ENCODE results near the gene C1orf232. TPM values are rescaled to one million over a fixed set of nuclear protein-coding genes. Genes with fewer than 3 reads are reported as not detected.
A peak's percentile ranks its signal among the peaks of the same experiment; 100 is the strongest.

Gene C1orf232
- total RNA-seq, 1 donor, result not detected

DNA sequence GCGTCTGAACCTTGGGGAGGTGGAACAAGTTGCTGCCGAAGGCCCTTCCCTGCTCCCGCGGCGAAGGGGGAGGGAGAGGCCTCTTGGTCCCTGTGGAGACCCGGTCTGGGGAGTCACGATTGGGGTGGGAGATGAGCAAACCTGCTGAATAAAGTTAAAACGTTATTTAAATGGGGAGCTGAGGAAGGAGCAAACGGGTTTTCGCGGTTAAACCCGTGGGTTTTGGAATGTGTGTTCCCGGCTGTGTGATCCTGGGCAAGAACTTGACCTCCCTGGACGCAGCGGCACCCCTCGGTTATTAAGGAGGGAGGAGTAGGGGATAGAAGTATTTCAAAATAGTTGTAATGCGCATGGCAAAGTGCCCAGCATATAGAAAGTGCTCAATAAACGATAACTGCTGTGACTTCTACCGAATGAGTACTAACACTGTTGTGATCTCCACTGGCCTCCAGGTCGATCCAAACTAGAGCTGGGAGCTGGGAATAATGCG lies 6.5 kb downstream of the C1orf232 start:
- DNase-seq (ENCODE audit: low read depth), result no peak
- TF ChIP-seq CTCF (IDR thresholded peaks at IDR 0.05; ENCODE audit: insufficient read depth, low read length), result no peak
- H3K4me3 ChIP-seq (ENCODE audit: low read depth, low read length), result peak overlapping the region; percentile 53

DNA sequence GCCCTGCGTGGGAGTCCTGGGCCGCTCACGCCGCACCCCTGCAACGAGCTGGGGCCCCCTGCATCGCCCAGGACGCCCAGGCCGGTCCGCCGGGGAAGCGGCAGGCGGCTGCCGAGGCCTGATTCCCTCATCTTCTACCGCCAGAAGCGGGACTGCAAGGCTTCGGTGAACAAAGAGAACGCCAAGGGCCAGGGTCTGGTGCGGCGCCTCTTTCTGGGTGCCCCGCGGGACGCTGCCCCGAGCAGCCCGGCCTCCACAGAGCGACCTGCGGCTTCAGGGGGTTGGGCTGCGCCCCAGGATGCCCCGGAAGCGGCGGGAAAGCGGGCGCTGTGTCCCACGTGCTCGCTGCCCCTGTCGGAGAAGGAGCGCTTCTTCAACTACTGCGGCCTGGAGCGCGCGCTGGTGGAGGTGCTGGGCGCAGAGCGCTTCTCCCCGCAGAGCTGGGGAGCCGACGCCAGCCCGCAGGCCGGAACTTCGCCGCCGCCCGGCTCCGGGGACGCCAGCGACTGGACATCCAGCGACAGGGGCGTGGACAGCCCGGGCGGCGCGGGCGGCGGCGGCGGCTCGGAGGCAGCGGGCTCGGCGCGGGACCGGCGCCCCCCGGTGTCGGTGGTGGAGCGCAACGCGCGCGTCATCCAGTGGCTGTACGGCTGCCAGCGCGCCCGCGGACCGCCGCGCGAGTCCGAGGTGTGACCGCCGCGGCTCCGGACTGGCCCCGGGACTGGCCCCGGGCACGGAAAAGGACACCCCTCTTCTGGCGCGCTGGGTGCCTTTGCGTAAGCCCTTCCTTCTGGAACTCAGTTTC lies 7.1 kb downstream of the C1orf232 start:
- peak; percentile 30 for DNase-seq (ENCODE audit: low read depth)
- peak overlapping the region; percentile 53 for H3K4me3 ChIP-seq (ENCODE audit: low read depth, low read length)
- no peak for TF ChIP-seq CTCF (IDR thresholded peaks at IDR 0.05; ENCODE audit: insufficient read depth, low read length)

- H3K4me3 ChIP-seq (ENCODE audit: low read depth, low read length), result no peak overlapping the region
- no peak for DNase-seq (ENCODE audit: low read depth)
- TF ChIP-seq CTCF (IDR thresholded peaks at IDR 0.05; ENCODE audit: insufficient read depth, low read length), result no peak
These were observed 8.0 kb downstream of the C1orf232 start for GRCh38 chr1:26160527-26161414.

DNA sequence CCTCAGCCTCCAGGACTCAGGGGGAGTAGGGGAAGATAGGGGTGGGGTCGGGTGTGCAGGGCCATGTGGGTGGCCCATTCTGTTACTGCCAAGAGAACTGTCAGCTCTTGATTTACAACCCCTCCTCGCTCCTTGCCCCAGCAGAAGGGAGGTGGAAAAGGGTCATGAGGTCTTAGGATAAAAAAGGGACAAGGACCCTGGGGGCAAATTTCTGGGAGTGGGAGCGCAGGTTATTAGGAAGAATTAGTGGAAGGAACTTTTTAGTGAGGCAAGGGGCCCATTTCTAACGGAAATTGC lies 9.1 kb downstream of the C1orf232 start:
- H3K4me3 ChIP-seq (ENCODE audit: low read depth, low read length), result no peak overlapping the region
- TF ChIP-seq CTCF (IDR thresholded peaks at IDR 0.05; ENCODE audit: insufficient read depth, low read length), result no peak
- no peak for DNase-seq (ENCODE audit: low read depth)

GRCh38 chr1:26158908-26159742 lies 9.6 kb downstream of the C1orf232 start, which contains the start of gene FAM110D:
Gene FAM110D (plus strand): TSS chr1:26159079. CDS start chr1:26161292, 2,213 bp downstream.
- DNase-seq (ENCODE audit: low read depth), result no peak

More at GRCh38 chr1:26158908-26159742, 9.6 kb downstream of the C1orf232 start, which contains the start of gene FAM110D:
- no peak within 1 kb of the TSS for H3K4me3 ChIP-seq (ENCODE audit: low read depth, low read length)
- no peak for TF ChIP-seq CTCF (IDR thresholded peaks at IDR 0.05; ENCODE audit: insufficient read depth, low read length)

All from fibroblast of the aortic adventitia (primary cell).